GM18517 (cell line): ENCODE data around the gene SRRM2.
A peak's percentile ranks its signal among the peaks of the same experiment; 100 is the strongest.

Experiments
- ATAC-seq: cut with Tn5 transposase; IDR thresholded peaks from one replicate; pipeline ENCODE4 v1.9.1; 2021; ENCODE audit warnings: mild to moderate bottlenecking, moderate library complexity; ENCODE audit not compliant: unreplicated experiment

SRRM2 gene

GRCh38 chr16:2775765-2776499, 23.5 kb downstream of the SRRM2 start:
- ATAC-seq, result no peak

GRCh38 chr16:2776500-2777139, 24.2 kb downstream of the SRRM2 start:
- ATAC-seq, result peak; percentile 24

- ATAC-seq, result peak; percentile 67
These were observed 24.9 kb downstream of the SRRM2 start, which contains the start of gene ELOB for GRCh38 chr16:2777231-2777902. TSS of gene ELOB (minus strand) at chr16:2777280. CDS start at chr16:2777239, 41 bp downstream.

GRCh38 chr16:2777903-2778629, 25.6 kb downstream of the SRRM2 start:
- no peak for ATAC-seq

- ATAC-seq, result no peak
These were observed 26.2 kb downstream of the SRRM2 start for GRCh38 chr16:2778630-2778958.

- ATAC-seq, result no peak
These were observed 26.9 kb downstream of the SRRM2 start for GRCh38 chr16:2779151-2779920.

GRCh38 chr16:2779978-2780898, 27.8 kb downstream of the SRRM2 start:
- ATAC-seq, result no peak

GRCh38 chr16:2782583-2783351, 30.3 kb downstream of the SRRM2 start:
- ATAC-seq, result no peak

GRCh38 chr16:2783581-2784357, 31.3 kb downstream of the SRRM2 start:
- no peak for ATAC-seq

GRCh38 chr16:2784358-2785100, 32.1 kb downstream of the SRRM2 start:
- no peak for ATAC-seq

GRCh38 chr16:2785101-2785991, 32.9 kb downstream of the SRRM2 start:
- no peak for ATAC-seq

- no peak for ATAC-seq
These were observed 33.8 kb downstream of the SRRM2 start for GRCh38 chr16:2786061-2786825.

- ATAC-seq, result no peak
These were observed 34.4 kb downstream of the SRRM2 start for GRCh38 chr16:2786826-2787151.

- no peak for ATAC-seq
These were observed 35.0 kb downstream of the SRRM2 start, which contains the start of gene PRSS33 for GRCh38 chr16:2787406-2787805. TSS of gene PRSS33 (minus strand) at chr16:2787560. CDS start at chr16:2786547, 1,013 bp downstream.

- ATAC-seq, result no peak
These were observed 35.5 kb downstream of the SRRM2 start for GRCh38 chr16:2787961-2788360.

GRCh38 chr16:2790631-2791030, 38.2 kb downstream of the SRRM2 start:
- ATAC-seq, result no peak
